ENCODE data around the gene SCAMP4.

The SCAMP4 gene

GRCh38 chr19:1943661-1944087 is 38.5 kb downstream of the SCAMP4 start:
- no peak for DNase-seq

GRCh38 chr19:1944088-1944915 is 39.1 kb downstream of the SCAMP4 start:
- DNase-seq = no peak

GRCh38 chr19:1944916-1945561 is 39.8 kb downstream of the SCAMP4 start:
- no peak for DNase-seq

GRCh38 chr19:1945899-1946298 is 40.7 kb downstream of the SCAMP4 start:
- no peak for DNase-seq

- no peak for DNase-seq
Measured at GRCh38 chr19:1947651-1948209, 42.5 kb downstream of the SCAMP4 start.

- no peak for DNase-seq
Measured at GRCh38 chr19:1949304-1950101, 44.3 kb downstream of the SCAMP4 start.

- DNase-seq = no peak
Measured at GRCh38 chr19:1950640-1951039, 45.4 kb downstream of the SCAMP4 start.

GRCh38 chr19:1952635-1953034 is 47.4 kb downstream of the SCAMP4 start:
- no peak for DNase-seq

GRCh38 chr19:1953037-1953436 is 47.8 kb downstream of the SCAMP4 start:
- DNase-seq = no peak

GRCh38 chr19:1953441-1954094 is 48.4 kb downstream of the SCAMP4 start:
- DNase-seq = no peak

GRCh38 chr19:1954532-1954933 is 49.3 kb downstream of the SCAMP4 start:
- DNase-seq = no peak

- no peak for DNase-seq
Measured at GRCh38 chr19:1955171-1956121, 50.2 kb downstream of the SCAMP4 start.

GRCh38 chr19:1956122-1956494 is 50.9 kb downstream of the SCAMP4 start:
- DNase-seq = no peak

- DNase-seq = no peak
Measured at GRCh38 chr19:1956868-1957492, 51.8 kb downstream of the SCAMP4 start.

- DNase-seq = no peak
Measured at GRCh38 chr19:1957562-1958248, 52.5 kb downstream of the SCAMP4 start.

GRCh38 chr19:1959928-1960589 is 54.9 kb downstream of the SCAMP4 start:
- no peak for DNase-seq

GRCh38 chr19:1961000-1961883 is 56.0 kb downstream of the SCAMP4 start:
- DNase-seq = no peak

GRCh38 chr19:1962674-1963073 is 57.5 kb downstream of the SCAMP4 start:
- no peak for DNase-seq

- DNase-seq = no peak
Measured at GRCh38 chr19:1967087-1967608, 61.9 kb downstream of the SCAMP4 start.
